Heart left ventricle (tissue), 16 donors: ENCODE results near the gene TBC1D10B. TPM values are rescaled to one million over a fixed set of nuclear protein-coding genes. Genes with fewer than 3 reads are reported as not detected.

Experiments used
- ATAC-seq, 4 donors: fragments of 200-7000 bp; cut with Tn5 transposase; one replicate each; pipeline ENCODE4 v1.9.1; 2020 to 2022; ENCODE audit warnings: moderate library complexity in 4 of 4, mild to moderate bottlenecking in 3 of 4, moderate number of reproducible peaks in 1 of 4
- DNase-seq, 5 donors: peaks; one replicate each; pipeline ENCODE4 v3.0.0-alpha.2; 2020
- H3K27ac ChIP-seq, 12 donors: fragments of 200-600 bp; sonication (generic) in 4 of 12; one replicate each; pipeline versions ENCODE4 v1.5.0 to v1.8.0; 2016 to 2022; ENCODE audit warnings: mild to moderate bottlenecking in 2 of 12
- H3K27me3 ChIP-seq, 9 donors: fragments of 200-600 bp; sonication (generic) in 2 of 9; one replicate each; pipeline versions ENCODE4 v1.5.1 to v1.8.0; 2016 to 2022; ENCODE audit warnings: mild to moderate bottlenecking in 3 of 9
- H3K36me3 ChIP-seq, 9 donors: fragments of 200-600 bp; sonication (generic) in 2 of 9; one replicate each; pipeline versions ENCODE4 v1.5.0 to v1.8.0; 2018 to 2022; ENCODE audit warnings: mild to moderate bottlenecking in 2 of 9
- H3K4me1 ChIP-seq, 12 donors: fragments of 200-600 bp; sonication (generic) in 4 of 12; one replicate each; pipeline versions ENCODE4 v1.5.0 to v1.8.0; 2016 to 2022; ENCODE audit warnings: mild to moderate bottlenecking in 3 of 12
- H3K4me3 ChIP-seq, 12 donors: fragments of 200-600 bp; sonication (generic) in 4 of 12; one replicate each; pipeline versions ENCODE4 v1.5.0 to v1.8.0; 2017 to 2022; ENCODE audit warnings: mild to moderate bottlenecking in 9 of 12, moderate library complexity in 4 of 12
- H3K9me3 ChIP-seq, 12 donors: fragments of 200-600 bp; sonication (generic) in 4 of 12; one replicate each; pipeline versions ENCODE4 v1.5.0 to v1.8.0; 2016 to 2022; ENCODE audit warnings: mild to moderate bottlenecking in 1 of 12
- CTCF ChIP-seq, 12 donors: fragments of 200-600 bp; sonication (generic) in 4 of 12; IDR thresholded peaks; one replicate each; pipeline versions ENCODE4 v1.5.0 to v1.8.0; 2018 to 2022; ENCODE audit warnings: antibody characterized with exemption in 12 of 12, mild to moderate bottlenecking in 5 of 12
- POLR2A ChIP-seq, 2 donors: fragments of 450-650 bp; IDR thresholded peaks; one replicate each; pipeline ENCODE4 v1.6.1; 2017; ENCODE audit warnings: antibody characterized with exemption in 2 of 2, mild to moderate bottlenecking in 2 of 2, moderate library complexity in 2 of 2
- WGBS, 4 donors: extraction: QIAGEN DNeasy Blood & Tissue Kit in 2 of 4; methylation state at CpG; one replicate each; pipeline versions ENCODE4 v1.1.5 to v1.1.7; 2013 to 2018; 5-methylcytosine and 5-hydroxymethylcytosine counted together
- intact Hi-C, 10 donors: fragments of 100-400 bp; cut with DNase I; formaldehyde crosslinking; loops; one replicate each; pipeline versions ENCODE4 v1.11.1 to v1.14.2; 2022
- polyA plus RNA-seq, 2 donors: library from polyadenylated mRNA; stranded (reverse); fragments of 200-250 nt; gene quantifications; one replicate each; pipeline ENCODE4 v1.2.3, GENCODE V29; 2013
- total RNA-seq, 9 donors: library from RNA; depleted of rRNA in 2 of 9; stranded (reverse); fragments of >200 nt in 2 of 9; fragmentation: NEBNext Ultra II Directional in 3 of 9; extraction: Animal tissue kit (Norgen Biotek cat#: 25700) in 3 of 9; gene quantifications; one replicate each; pipeline versions ENCODE4 v1.1.0 to v1.2.4, GENCODE V29; 2016 to 2023
- donor health status: ischemic (EF 13 %, LVEDD 7.1; RV severe dilation, severe dysfunction).
- donor health status: healthy with polysubstance abuse.
- donor health status: DM: no; HTN: yes; CAD: no.
- donor health status: DM: no; HTN: no; CAD: no.
- donor health status: ischemic (EF 25% LVEDD 6.9; RV normal size, moderate dysfunction).
- donor health status: ischemic (EF 25% LVEDD 5.7; RV mildly dilated, moderate dysfunction).
- donor health status: healthy.
- donor health status: DM: yes; HTN: yes; CAD: no.
- donor health status: ischemic (EF 35%, LVEDD 5.7; RV mildly dilated, moderate dysfunction).
- donor health status: nonischemic (EF 11% LVEDD 7.7; RV severe dilation, severe dysfunction).
- donor health status: DM: yes; HTN: yes; CAD: no.
- donor health status: PGD.
- donor health status: ischemic (EF 29% LVEDD 5.4; RV normal size, mild dysfunction).
- donor health status: nonischemic (EF 23%, LVEDD 6.1; RV moderate dilation, normal function).

The TBC1D10B gene
- total and polyA plus RNA-seq, 11 donors: 16.9 to 40.0 (median 24.2) TPM

- no peak for TF ChIP-seq POLR2A (IDR thresholded peaks at IDR 0.05)
- no peak for TF ChIP-seq CTCF (IDR thresholded peaks at IDR 0.05)
- H3K9me3 ChIP-seq: no peaks in the 10 kb centered on the region
- peak overlapping the region in 1 of 12 donors; percentile 54 for H3K4me3 ChIP-seq
- H3K4me1 ChIP-seq: peaks cover 0 to 45% (median 15%) of the 10 kb centered on the region in 12 donors
- intact Hi-C loops: no loop called here
- peak overlapping the region in 1 of 12 donors; percentile 76 for H3K27ac ChIP-seq
- no peaks in the 10 kb centered on the region for H3K27me3 ChIP-seq
- H3K36me3 ChIP-seq: no peaks in the 10 kb centered on the region
- 79 to 85% (median 85%) methylated on average over 13 of the region's 13 CpGs for WGBS, 4 donors
- DNase-seq (peak in 1 of 5 donors; percentile 31), ATAC-seq (no peak)
Measured at GRCh38 chr16:30381291-30382041, 11.2 kb upstream of the TBC1D10B start.

GRCh38 chr16:30380803-30381208 lies 10.5 kb upstream of the TBC1D10B start:
- no peaks in the 10 kb centered on the region for H3K9me3 ChIP-seq
- peak overlapping the region in 1 of 12 donors; percentile 54 for H3K4me3 ChIP-seq
- ATAC-seq (no peak), DNase-seq (no peak)
- H3K36me3 ChIP-seq: no peaks in the 10 kb centered on the region
- intact Hi-C loops: no loop called here
- WGBS, 4 donors: 67 to 83% (median 72%) methylated on average over 4 to 6 of the region's 6 CpGs
- H3K27me3 ChIP-seq: no peaks in the 10 kb centered on the region
- H3K4me1 ChIP-seq: peaks cover 0 to 45% (median 15%) of the 10 kb centered on the region in 12 donors
- H3K27ac ChIP-seq: peak overlapping the region in 1 of 12 donors; percentile 76
- no peak for TF ChIP-seq POLR2A (IDR thresholded peaks at IDR 0.05)
- no peak for TF ChIP-seq CTCF (IDR thresholded peaks at IDR 0.05)

DNA sequence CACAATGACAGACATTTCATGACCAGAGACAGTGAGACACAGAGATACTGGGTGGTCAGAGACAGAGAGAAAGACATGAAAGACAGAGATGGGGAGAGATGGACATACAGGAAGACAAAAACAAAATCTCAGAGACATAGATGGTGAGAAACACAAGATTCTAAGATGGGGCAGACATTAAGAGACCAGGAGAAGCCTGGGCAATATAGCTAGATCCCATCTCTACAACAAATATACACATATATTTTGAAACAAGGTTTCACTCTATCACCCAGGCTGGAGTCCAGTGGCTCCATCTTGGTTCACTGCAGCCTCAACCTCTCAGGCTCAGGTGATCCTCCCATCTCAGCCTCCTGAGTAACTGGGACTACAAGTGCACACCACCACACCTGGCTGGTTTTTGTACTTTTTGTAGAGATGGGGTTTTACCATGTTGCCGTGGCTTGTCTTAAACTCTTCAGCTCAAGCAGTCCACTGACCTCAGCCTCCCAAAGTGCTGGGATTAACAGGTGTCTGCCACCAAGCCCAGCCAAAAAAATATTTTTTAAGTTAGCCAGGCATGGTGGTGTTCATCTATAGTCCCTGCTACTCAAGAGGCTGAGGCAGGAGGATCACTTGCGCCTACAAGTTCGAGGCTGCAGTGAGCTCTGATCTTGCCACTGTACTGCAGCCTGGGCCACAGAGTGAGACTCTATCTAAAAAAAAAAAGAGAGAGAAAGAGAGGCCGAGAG lies 9.9 kb upstream of the TBC1D10B start:
- WGBS, 4 donors: 90 to 95% (median 92%) methylated on average over 4 of the region's 4 CpGs
- Histone ChIP-seq H3K27me3 (no peaks in the 10 kb centered on the region), H3K27ac (no peak overlapping the region), H3K36me3 (no peaks in the 10 kb centered on the region), H3K4me1 (peaks cover 0 to 45% (median 15%) of the 10 kb centered on the region in 12 donors), H3K4me3 (no peak overlapping the region), H3K9me3 (no peaks in the 10 kb centered on the region)
- DNase-seq (no peak), ATAC-seq (no peak)
- TF ChIP-seq POLR2A (IDR thresholded peaks at IDR 0.05): no peak
- no peak for TF ChIP-seq CTCF (IDR thresholded peaks at IDR 0.05)
- intact Hi-C loops: no loop called here

- WGBS, 4 donors: 28 to 64% (median 48%) methylated on average over 14 to 27 of the region's 27 CpGs
- H3K27me3 ChIP-seq: no peaks in the 10 kb centered on the region
- H3K9me3 ChIP-seq: no peaks in the 10 kb centered on the region
- peak overlapping the region; percentile 71 to 100 (median 99) for H3K27ac ChIP-seq
- DNase-seq (no peak), ATAC-seq (no peak)
- peak overlapping the region; percentile 63 to 82 (median 70) for H3K4me3 ChIP-seq
- H3K36me3 ChIP-seq: no peaks in the 10 kb centered on the region
- H3K4me1 ChIP-seq: peaks cover 0 to 45% (median 15%) of the 10 kb centered on the region in 12 donors
- intact Hi-C loops: loop anchor here in 3 of 10 donors (2.0 kb wide), 2 partner anchors 16 to 28 kb away; partner anchors contain the start of genes ZNF48 (in 2 of the 3) and ZNF771 (in 1 of the 3)
- TF ChIP-seq CTCF (IDR thresholded peaks at IDR 0.05): no peak
Measured at GRCh38 chr16:30379158-30379783, 9.0 kb upstream of the TBC1D10B start.
